IMR-90 (cell line): ENCODE results near the gene CT47C1. TPM values are rescaled to one million over a fixed set of nuclear protein-coding genes. Genes with fewer than 3 reads are reported as not detected.

Experiments used
- ATAC-seq: fragments of 200-7000 bp; cut with Tn5 transposase; 2 replicates; pipeline ENCODE4 v1.9.1; 2020; ENCODE audit warnings: low read depth, mild to moderate bottlenecking, moderate library complexity
- BruUV-seq: library from RNA; stranded (reverse); fragments of 400-500 nt; replicated peaks from 2 replicates; lab custom pipeline; 2021; lab: Mats Ljungman, UMichigan
- CTCF ChIA-PET: fragments of 300-600 bp; formaldehyde crosslinking; extraction: SDS; loops from one replicate; lab custom pipeline; 2021; ENCODE audit warnings: antibody characterized with exemption; lab: Yijun Ruan, JAX
- POLR2A ChIA-PET: fragments of 300-600 bp; sonication (Branson Sonifier 250); formaldehyde crosslinking; loops from one replicate; lab custom pipeline; 2022; ENCODE audit warnings: antibody characterized with exemption; ENCODE audit not compliant: unreplicated experiment; lab: Charles Lee
- DNase-seq: peaks from one replicate; pipeline ENCODE4 v3.0.0; 2013
- H2AFZ ChIP-seq: replicated peaks from 2 replicates; pipeline ENCODE3; 2013; ENCODE audit warnings: low read length, mild to moderate bottlenecking; ENCODE audit not compliant: poor library complexity
- H2AK5ac ChIP-seq: 2 replicates; pipeline ENCODE4 v1.6.1; 2013; ENCODE audit warnings: low read depth, low read length, inconsistent platforms
- H2AK9ac ChIP-seq: replicated peaks from 2 replicates; pipeline ENCODE3; 2013; ENCODE audit warnings: mild to moderate bottlenecking, low read depth, low read length, moderate library complexity; ENCODE audit not compliant: poor library complexity
- H2BK120ac ChIP-seq: 2 replicates; pipeline ENCODE4 v1.6.1; 2013; ENCODE audit warnings: low read depth, low read length, inconsistent platforms
- H2BK15ac ChIP-seq: 3 replicates; pipeline ENCODE4 v1.6.1; 2013; ENCODE audit warnings: low read depth, low read length, inconsistent platforms
- H2BK20ac ChIP-seq: 2 replicates; pipeline ENCODE4 v1.6.1; 2013; ENCODE audit warnings: low read depth, mild to moderate bottlenecking, inconsistent platforms, low read length, moderate library complexity
- H2BK5ac ChIP-seq: 2 replicates; pipeline ENCODE4 v1.6.1; 2013; ENCODE audit warnings: mild to moderate bottlenecking, low read depth, low read length, inconsistent platforms; ENCODE audit not compliant: poor library complexity, severe bottlenecking
- H3K14ac ChIP-seq: replicated peaks from 2 replicates; pipeline ENCODE4 v1.6.1; 2013; ENCODE audit warnings: low read depth, low read length, inconsistent platforms
- H3K18ac ChIP-seq: 2 replicates; pipeline ENCODE4 v1.6.1; 2013; ENCODE audit warnings: low read depth, low read length, control low read depth
- H3K23ac ChIP-seq: 2 replicates; pipeline ENCODE4 v1.6.1; 2013; ENCODE audit warnings: low read depth, low read length, inconsistent platforms
- H3K27ac ChIP-seq: 2 replicates; pipeline ENCODE4 v1.5.1; 2013; ENCODE audit warnings: mild to moderate bottlenecking, control low read depth, low read length; ENCODE audit not compliant: insufficient read depth
- H3K27me3 ChIP-seq: 2 replicates; pipeline ENCODE4 v1.6.1; 2013; ENCODE audit warnings: low read length; ENCODE audit not compliant: control insufficient read depth, insufficient read depth
- H3K36me3 ChIP-seq: 2 replicates; pipeline ENCODE4 v1.6.1; 2013; ENCODE audit warnings: low read length, mixed read lengths; ENCODE audit not compliant: control insufficient read depth, insufficient read depth
- H3K4ac ChIP-seq: 2 replicates; pipeline ENCODE4 v1.6.1; 2013; ENCODE audit warnings: low read depth, low read length, inconsistent platforms
- H3K4me1 ChIP-seq: 2 replicates; pipeline ENCODE4 v1.6.1; 2013; ENCODE audit warnings: low read length, mixed read lengths; ENCODE audit not compliant: control insufficient read depth, insufficient read depth
- H3K4me2 ChIP-seq: 2 replicates; pipeline ENCODE4 v1.6.1; 2013; ENCODE audit warnings: low read depth, mild to moderate bottlenecking, control low read depth, low read length, moderate library complexity
- H3K4me3 ChIP-seq: 2 replicates; pipeline ENCODE4 v1.5.1; 2013; ENCODE audit warnings: low read depth, mild to moderate bottlenecking, control low read depth, low read length, moderate library complexity; ENCODE audit not compliant: insufficient read depth
- H3K56ac ChIP-seq: 2 replicates; pipeline ENCODE4 v1.6.1; 2013; ENCODE audit warnings: low read length, inconsistent platforms; ENCODE audit not compliant: insufficient read depth; ENCODE audit errors: extremely low read depth
- H3K79me1 ChIP-seq, 2 experiments: 2 replicates each; pipeline ENCODE4 v1.6.1; 2013; ENCODE audit warnings: low read length in 2 of 2, inconsistent platforms in 1 of 2, low read depth in 1 of 2
- H3K9ac ChIP-seq: 2 replicates; pipeline ENCODE4 v1.6.1; 2013; ENCODE audit warnings: low read depth, low read length, control low read depth
- H3K9me1 ChIP-seq: 2 replicates; pipeline ENCODE4 v1.6.1; 2013; ENCODE audit warnings: low read length, inconsistent platforms; ENCODE audit not compliant: insufficient read depth
- H3K9me3 ChIP-seq: 2 replicates; pipeline ENCODE4 v1.6.1; 2013; ENCODE audit warnings: low read length; ENCODE audit not compliant: control insufficient read depth, insufficient read depth
- H4K20me1 ChIP-seq: 2 replicates; pipeline ENCODE4 v1.6.1; 2013; ENCODE audit warnings: low read length, inconsistent platforms; ENCODE audit not compliant: insufficient read depth
- H4K5ac ChIP-seq: 2 replicates; pipeline ENCODE4 v1.6.1; 2013; ENCODE audit warnings: mild to moderate bottlenecking, low read depth, low read length, control low read depth
- H4K8ac ChIP-seq, 2 experiments: 2 replicates each; pipeline ENCODE4 v1.6.1; 2013; ENCODE audit warnings: low read depth in 2 of 2, low read length in 2 of 2, control low read depth in 1 of 2, inconsistent platforms in 1 of 2
- H4K91ac ChIP-seq: 2 replicates; pipeline ENCODE4 v1.6.1; 2013; ENCODE audit warnings: low read depth, low read length, inconsistent platforms; ENCODE audit not compliant: insufficient read depth
- BHLHE40 ChIP-seq: fragments of 150-350 bp; IDR thresholded peaks from 2 replicates; pipeline ENCODE4 v1.6.1; 2016; ENCODE audit warnings: mild to moderate bottlenecking, low read depth, low read length
- CEBPB ChIP-seq: IDR thresholded peaks from 2 replicates; pipeline ENCODE4 v1.6.1; 2012; ENCODE audit warnings: low read depth, low read length, improper control_type of control experiment
- CHD1 ChIP-seq: IDR thresholded peaks from 2 replicates; pipeline ENCODE4 v1.6.1; 2012; ENCODE audit warnings: low read depth, low read length, improper control_type of control experiment
- CTCF ChIP-seq: conservative IDR thresholded peaks from 2 replicates; pipeline ENCODE4 v1.5.1; 2012; ENCODE audit warnings: mild to moderate bottlenecking, low read depth, low read length, improper control_type of control experiment
- FOS ChIP-seq: fragments of 150-350 bp; IDR thresholded peaks from 2 replicates; pipeline ENCODE4 v1.6.1; 2016; ENCODE audit warnings: low read depth, low read length
- MAFK ChIP-seq: IDR thresholded peaks from 2 replicates; pipeline ENCODE4 v1.6.1; 2012; ENCODE audit warnings: low read depth, low read length, improper control_type of control experiment
- MAZ ChIP-seq: IDR thresholded peaks from 2 replicates; pipeline ENCODE4 v1.6.1; 2012; ENCODE audit warnings: low read depth, mild to moderate bottlenecking, low read length, improper control_type of control experiment, moderate library complexity, borderline replicate concordance
- MXI1 ChIP-seq: IDR thresholded peaks from 2 replicates; pipeline ENCODE4 v1.6.1; 2012; ENCODE audit warnings: low read depth, mild to moderate bottlenecking, low read length, moderate library complexity, borderline replicate concordance
- NFE2L2 ChIP-seq: fragments of 150-350 bp; IDR thresholded peaks from 2 replicates; pipeline ENCODE4 v1.6.1; 2016; ENCODE audit warnings: low read depth, mild to moderate bottlenecking, low read length
- POLR2A ChIP-seq: IDR thresholded peaks from 2 replicates; pipeline ENCODE4 v1.6.1; 2012; ENCODE audit warnings: mild to moderate bottlenecking, low read depth, low read length
- RAD21 ChIP-seq: IDR thresholded peaks from 2 replicates; pipeline ENCODE4 v1.6.1; 2012; ENCODE audit warnings: low read length, improper control_type of control experiment
- RCOR1 ChIP-seq: IDR thresholded peaks from 2 replicates; pipeline ENCODE4 v1.6.1; 2012; ENCODE audit warnings: mild to moderate bottlenecking, low read length, improper control_type of control experiment; ENCODE audit not compliant: insufficient replicate concordance
- RFX5 ChIP-seq: IDR thresholded peaks from 2 replicates; pipeline ENCODE4 v1.8.0; 2012; ENCODE audit warnings: low read depth, mild to moderate bottlenecking, low read length, moderate library complexity
- SMC3 ChIP-seq: fragments of 150-350 bp; IDR thresholded peaks from 2 replicates; pipeline ENCODE4 v1.6.1; 2016; ENCODE audit warnings: low read depth, mild to moderate bottlenecking, antibody characterized with exemption, low read length, moderate library complexity
- WGBS, 2 experiments: methylation state at CpG; one replicate each; pipeline versions ENCODE4 v1.1.5 to v1.1.7; 2013; ENCODE audit warnings: missing lambda C conversion rate in 2 of 2; ENCODE audit not compliant: insufficient read length in 1 of 2; ENCODE audit errors: extremely low coverage in 2 of 2; 5-methylcytosine and 5-hydroxymethylcytosine counted together
- dilution Hi-C: fragments of 300-500 bp; cut with HindIII; formaldehyde crosslinking; loops from one replicate; pipeline ENCODE4 v1.14.3; 2018; ENCODE audit warnings: low sequenced_read_pairs; ENCODE audit not compliant: unreplicated experiment
- in situ Hi-C: fragments of 300-500 bp; cut with MboI; formaldehyde crosslinking; loops from 3 replicates; pipeline ENCODE4 v1.14.3; 2019; ENCODE audit warnings: low sequenced_read_pairs, inconsistent platforms, mixed read lengths
- intact Hi-C: fragments of 100-400 bp; cut with micrococcal nuclease; formaldehyde crosslinking; loops from 2 replicates; pipeline ENCODE4 v1.10.0; 2022
- polyA plus RNA-seq, 3 experiments: library from polyadenylated mRNA; depleted of rRNA; stranded (reverse); fragments of >200 nt; gene quantifications; 2 replicates each; pipeline ENCODE4 v1.2.3, GENCODE V29; 2012; ENCODE audit warnings: low replicate concordance in 1 of 3
- total RNA-seq: library from RNA; depleted of rRNA; stranded (reverse); fragments of >200 nt; gene quantifications from 2 replicates; pipeline ENCODE4 v1.2.3, GENCODE V29; 2012
- TF ChIP-seq, protein P1 (sequence below): fragments of 150-350 bp; IDR thresholded peaks from 2 replicates; pipeline ENCODE4 v1.6.1; 2017; ENCODE audit warnings: mild to moderate bottlenecking, antibody characterized with exemption, low read length, low read depth
- TF ChIP-seq, protein P2 (sequence below): fragments of 150-350 bp; IDR thresholded peaks from 2 replicates; pipeline ENCODE4 v1.6.1; 2016; ENCODE audit warnings: low read depth, mild to moderate bottlenecking, low read length, moderate library complexity, borderline replicate concordance

Gene CT47C1
- total and polyA plus RNA-seq, 2 of the 4 experiments (the other 2 are of a cell fraction): not detected

- Histone ChIP-seq H3K9ac (no peak overlapping the region), H2BK120ac (no peak overlapping the region), H3K27me3 (peaks cover 15% of the 10 kb centered on the region), H2BK5ac (no peak overlapping the region), H2BK15ac (no peak overlapping the region), H4K20me1 (no peaks in the 10 kb centered on the region), H2AK5ac (no peak overlapping the region), H3K36me3 (no peaks in the 10 kb centered on the region), H3K79me1 (no peaks in the 10 kb centered on the region), H3K27ac (no peak overlapping the region), H2AFZ (no peak overlapping the region), H3K23ac (no peak overlapping the region), H3K18ac (no peak overlapping the region), H4K91ac (no peak overlapping the region), H3K4me3 (no peak overlapping the region), H3K4me1 (no peaks in the 10 kb centered on the region), H3K14ac (no peak overlapping the region), H3K4ac (no peak overlapping the region), H3K4me2 (no peak overlapping the region), H2AK9ac (no peak overlapping the region), H4K8ac (no peak overlapping the region), H3K9me1 (no peaks in the 10 kb centered on the region), H3K9me3 (no peaks in the 10 kb centered on the region), H4K5ac (no peak overlapping the region), H2BK20ac (no peak overlapping the region), H3K56ac (no peak overlapping the region)
- CTCF ChIA-PET: interaction anchor here (0.7 kb wide), 1 partner anchor 34 kb away, joined by 3 read pairs; no protein-coding TSS in a partner anchor
- WGBS, 2 experiments: no CpG with 5 or more reads among the region's 3 CpGs
- TF ChIP-seq MXI1 (no peak), POLR2A (no peak), RAD21 (no peak), MAZ (no peak), CTCF (no peak), BHLHE40 (no peak), FOS (no peak), SMC3 (no peak), MAFK (no peak), RFX5 (no peak), CEBPB (no peak), CHD1 (no peak), NFE2L2 (no peak), RCOR1 (no peak)
- TF ChIP-seq, protein P1, sequence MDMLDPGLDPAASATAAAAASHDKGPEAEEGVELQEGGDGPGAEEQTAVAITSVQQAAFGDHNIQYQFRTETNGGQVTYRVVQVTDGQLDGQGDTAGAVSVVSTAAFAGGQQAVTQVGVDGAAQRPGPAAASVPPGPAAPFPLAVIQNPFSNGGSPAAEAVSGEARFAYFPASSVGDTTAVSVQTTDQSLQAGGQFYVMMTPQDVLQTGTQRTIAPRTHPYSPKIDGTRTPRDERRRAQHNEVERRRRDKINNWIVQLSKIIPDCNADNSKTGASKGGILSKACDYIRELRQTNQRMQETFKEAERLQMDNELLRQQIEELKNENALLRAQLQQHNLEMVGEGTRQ: no peak
- TF ChIP-seq, protein P2, sequence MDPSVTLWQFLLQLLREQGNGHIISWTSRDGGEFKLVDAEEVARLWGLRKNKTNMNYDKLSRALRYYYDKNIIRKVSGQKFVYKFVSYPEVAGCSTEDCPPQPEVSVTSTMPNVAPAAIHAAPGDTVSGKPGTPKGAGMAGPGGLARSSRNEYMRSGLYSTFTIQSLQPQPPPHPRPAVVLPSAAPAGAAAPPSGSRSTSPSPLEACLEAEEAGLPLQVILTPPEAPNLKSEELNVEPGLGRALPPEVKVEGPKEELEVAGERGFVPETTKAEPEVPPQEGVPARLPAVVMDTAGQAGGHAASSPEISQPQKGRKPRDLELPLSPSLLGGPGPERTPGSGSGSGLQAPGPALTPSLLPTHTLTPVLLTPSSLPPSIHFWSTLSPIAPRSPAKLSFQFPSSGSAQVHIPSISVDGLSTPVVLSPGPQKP: no peak
- ATAC-seq (no peak), DNase-seq (no peak)
- no TSS peak for BruUV-seq
- intact Hi-C loops: no loop called here
- dilution Hi-C loops: no loop called here
- in situ Hi-C loops: no loop called here
- POLR2A ChIA-PET: no interaction called here
Measured at GRCh38 chrX:119084766-119085165, 12.0 kb downstream of the CT47C1 start.
